WTC11 (cell line): ENCODE results near the gene ZNF428. TPM values are rescaled to one million over a fixed set of nuclear protein-coding genes. Genes with fewer than 3 reads are reported as not detected.

Experiments used
- ATAC-seq: fragments of 200-7000 bp; cut with Tn5 transposase; 2 replicates; pipeline ENCODE4 v1.10.0; 2021; ENCODE audit warnings: mild to moderate bottlenecking, moderate library complexity
- CTCF ChIA-PET: fragments of 300-600 bp; sonication (Branson Sonifier 250); formaldehyde crosslinking; loops from one replicate; lab custom pipeline; 2021; ENCODE audit warnings: antibody characterized with exemption; lab: Charles Lee
- POLR2A ChIA-PET: fragments of 350-600 bp; sonication (Branson Sonifier 250); formaldehyde crosslinking; loops from one replicate; lab custom pipeline; 2021; ENCODE audit warnings: antibody characterized with exemption; lab: Charles Lee
- DNase-seq: peaks from one replicate; pipeline ENCODE4 v3.0.0; 2021; ENCODE audit warnings: low spot score
- H3K27ac Mint-ChIP-seq: 2 replicates; pipeline ENCODE4 v1.8.0; 2021; ENCODE audit warnings: mixed read lengths
- H3K27me3 Mint-ChIP-seq: 2 replicates; pipeline ENCODE4 v1.8.0; 2021; ENCODE audit warnings: low read depth, mild to moderate bottlenecking, moderate library complexity, mixed read lengths
- H3K36me3 Mint-ChIP-seq: 2 replicates; pipeline ENCODE4 v1.8.0; 2021; ENCODE audit warnings: mixed read lengths
- H3K4me1 Mint-ChIP-seq: 2 replicates; pipeline ENCODE4 v1.8.0; 2022; ENCODE audit warnings: mixed read lengths
- H3K4me3 Mint-ChIP-seq: 2 replicates; pipeline ENCODE4 v1.8.0; 2021; ENCODE audit warnings: mild to moderate bottlenecking, moderate library complexity, mixed read lengths
- H3K9me3 Mint-ChIP-seq: 2 replicates; pipeline ENCODE4 v1.8.0; 2021; ENCODE audit warnings: mixed read lengths
- CTCF ChIP-seq: fragments of 200-600 bp; IDR thresholded peaks from 2 replicates; pipeline ENCODE4 v1.8.0; 2022; ENCODE audit warnings: antibody characterized with exemption
- GABPB1 ChIP-seq: sonication (generic); formaldehyde crosslinking; IDR thresholded peaks from 2 replicates; pipeline ENCODE4 v1.8.1; 2023; ENCODE audit warnings: mild to moderate bottlenecking, missing genetic modification reagents
- GTF2I ChIP-seq: fragments of 250-450 bp; sonication (Bioruptor Pico); conservative IDR thresholded peaks from 2 replicates; pipeline ENCODE4 v1.4.0; 2021; ENCODE audit warnings: mild to moderate bottlenecking
- HMGA2 ChIP-seq: fragments of 250-450 bp; sonication (Bioruptor Pico); IDR thresholded peaks from 2 replicates; pipeline ENCODE4 v1.4.0; 2021; ENCODE audit warnings: mild to moderate bottlenecking, moderate library complexity
- MAX ChIP-seq: sonication (generic); formaldehyde crosslinking; IDR thresholded peaks from 2 replicates; pipeline ENCODE4 v1.8.0; 2022; ENCODE audit warnings: mild to moderate bottlenecking, missing genetic modification reagents
- MYBL2 ChIP-seq: sonication (generic); formaldehyde crosslinking; IDR thresholded peaks from 2 replicates; pipeline ENCODE4 v1.8.1; 2023; ENCODE audit warnings: mild to moderate bottlenecking, moderate library complexity, missing genetic modification reagents
- NFE2L1 ChIP-seq: sonication (generic); formaldehyde crosslinking; IDR thresholded peaks from 2 replicates; pipeline ENCODE4 v1.8.1; 2023; ENCODE audit warnings: missing genetic modification reagents
- PRDM15 ChIP-seq: sonication (generic); formaldehyde crosslinking; IDR thresholded peaks from 2 replicates; pipeline ENCODE4 v1.8.0; 2022; ENCODE audit warnings: missing genetic modification reagents
- RORB ChIP-seq: fragments of 250-450 bp; sonication (Bioruptor Pico); IDR thresholded peaks from 2 replicates; pipeline ENCODE4 v1.9.0; 2021; ENCODE audit warnings: mild to moderate bottlenecking
- TEAD4 ChIP-seq: sonication (generic); formaldehyde crosslinking; IDR thresholded peaks from 2 replicates; pipeline ENCODE4 v1.8.0; 2022; ENCODE audit warnings: mild to moderate bottlenecking, missing genetic modification reagents
- USF1 ChIP-seq: sonication (generic); formaldehyde crosslinking; IDR thresholded peaks from 2 replicates; pipeline ENCODE4 v1.8.0; 2022; ENCODE audit warnings: mild to moderate bottlenecking, missing genetic modification reagents
- ZBTB43 ChIP-seq: sonication (generic); formaldehyde crosslinking; IDR thresholded peaks from 2 replicates; pipeline ENCODE4 v1.8.1; 2023; ENCODE audit warnings: mild to moderate bottlenecking, missing genetic modification reagents
- ZNF121 ChIP-seq: sonication (generic); formaldehyde crosslinking; IDR thresholded peaks from 2 replicates; pipeline ENCODE4 v1.8.0; 2023; ENCODE audit warnings: missing genetic modification reagents
- ZNF138 ChIP-seq: sonication (generic); formaldehyde crosslinking; conservative IDR thresholded peaks from 2 replicates; pipeline ENCODE4 v1.8.1; 2022; ENCODE audit warnings: mild to moderate bottlenecking, moderate library complexity, missing genetic modification reagents
- ZNF396 ChIP-seq: fragments of 250-450 bp; sonication (Bioruptor Pico); IDR thresholded peaks from 2 replicates; pipeline ENCODE4 v1.8.0; 2021; ENCODE audit warnings: mild to moderate bottlenecking, moderate library complexity, borderline replicate concordance
- ZNF416 ChIP-seq: fragments of 250-450 bp; sonication (Bioruptor Pico); IDR thresholded peaks from 2 replicates; pipeline ENCODE4 v1.9.0; 2021; ENCODE audit warnings: mild to moderate bottlenecking, inconsistent platforms
- ZNF423 ChIP-seq: fragments of 250-450 bp; sonication (Bioruptor Pico); IDR thresholded peaks from 2 replicates; pipeline ENCODE4 v2.1.2; 2022; ENCODE audit warnings: mild to moderate bottlenecking, moderate library complexity
- total RNA-seq: library from RNA; stranded (reverse); gene quantifications from 3 replicates; pipeline ENCODE4 v1.2.3, GENCODE V29; 2021

ZNF428 gene
- total RNA-seq, 1 experiment from 2014 or later: 20.1 TPM

- TF ChIP-seq MAX (CRISPR knock-in tag) (no peak), PRDM15 (CRISPR knock-in tag) (no peak), ZBTB43 (CRISPR knock-in tag) (no peak), MYBL2 (no peak), GTF2I (no peak), TEAD4 (CRISPR knock-in tag) (no peak)
- DNase-seq (no peak), ATAC-seq (no peak)
- Mint-ChIP-seq H3K36me3 (peaks cover 33% of the 10 kb centered on the region), H3K4me1 (no peaks in the 10 kb centered on the region), H3K4me3 (no peak overlapping the region), H3K27me3 (no peaks in the 10 kb centered on the region; the same call in 1 of the 2 replicates), H3K9me3 (no peaks in the 10 kb centered on the region), H3K27ac (no peak overlapping the region)
- ChIA-PET CTCF (interaction anchor here (2.3 to 2.4 kb wide), 2 partner anchors 8 to 141 kb away, joined by 4 to 7 read pairs; no protein-coding TSS in a partner anchor), POLR2A (no interaction called here)
These were observed 41.0 kb upstream of the ZNF428 start for GRCh38 chr19:43660301-43660970.

- H3K4me3 Mint-ChIP-seq: no peak overlapping the region
- POLR2A ChIA-PET: no interaction called here
- H3K4me1 Mint-ChIP-seq: no peaks in the 10 kb centered on the region
- TF ChIP-seq HMGA2 (CRISPR knock-in tag) (no peak), ZNF138 (no peak), GABPB1 (CRISPR knock-in tag) (no peak), GTF2I (no peak), ZNF396 (CRISPR knock-in tag) (no peak), NFE2L1 (CRISPR knock-in tag) (no peak), ZNF423 (CRISPR knock-in tag) (no peak), ZNF121 (CRISPR knock-in tag) (no peak), ZNF416 (no peak), RORB (CRISPR knock-in tag) (no peak), USF1 (CRISPR knock-in tag) (no peak), CTCF (no peak)
- ATAC-seq (no peak), DNase-seq (no peak)
- no peaks in the 10 kb centered on the region; the same call in 1 of the 2 replicates for H3K27me3 Mint-ChIP-seq
- no peaks in the 10 kb centered on the region for H3K9me3 Mint-ChIP-seq
- CTCF ChIA-PET: interaction anchor here (1.6 to 2.3 kb wide), 3 partner anchors 10 to 87 kb away, joined by 3 to 7 read pairs (median 3); no protein-coding TSS in a partner anchor
- no peak overlapping the region for H3K27ac Mint-ChIP-seq
- H3K36me3 Mint-ChIP-seq: peaks cover 34% of the 10 kb centered on the region
These were observed 39.1 kb upstream of the ZNF428 start for GRCh38 chr19:43658494-43658893.
